Effector CD4-positive, alpha-beta T cell (primary cell): ENCODE data around the gene COL4A1.

Experiments
- DNase-seq: peaks from one replicate; pipeline ENCODE4 v3.0.0-alpha.2; 2020

The COL4A1 gene

DNA sequence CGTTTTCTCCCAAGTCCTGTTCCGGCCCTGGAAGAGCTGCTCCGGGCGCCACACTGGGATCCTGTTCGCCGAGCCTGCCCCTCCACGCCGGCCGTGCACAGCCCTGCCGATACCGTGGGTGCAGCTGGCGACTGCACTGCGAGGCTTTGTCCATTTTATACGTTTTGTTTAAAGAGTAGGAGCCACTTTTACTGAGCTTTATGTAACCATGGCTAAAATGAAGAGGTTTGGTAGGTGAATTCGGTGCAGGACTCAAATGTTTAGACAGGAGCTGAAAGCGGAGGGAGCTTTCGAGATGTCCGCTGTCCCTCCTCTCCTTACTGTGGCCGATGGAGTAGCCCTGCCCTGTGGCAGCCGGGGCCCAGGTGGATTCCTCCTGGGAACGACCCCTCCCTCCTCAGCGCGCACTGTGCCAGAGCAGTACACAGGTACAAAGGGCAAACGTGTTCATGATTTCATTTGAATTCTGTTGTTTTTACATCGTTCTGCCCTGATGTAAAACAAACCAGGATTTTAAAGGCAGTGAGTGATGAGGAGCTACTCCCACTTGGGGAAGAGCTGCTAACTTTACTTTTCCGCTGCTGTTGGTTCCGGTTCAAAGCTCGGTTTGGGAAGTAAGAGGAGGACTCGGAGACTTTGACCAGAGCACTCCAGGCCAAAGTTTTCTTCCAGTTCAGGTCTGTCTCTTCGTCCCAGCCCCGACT is 1.9 kb upstream of the COL4A1 start:
- no peak for DNase-seq

GRCh38 chr13:110307767-110308655 is 1.1 kb upstream of the COL4A1 start:
- DNase-seq: no peak

DNA sequence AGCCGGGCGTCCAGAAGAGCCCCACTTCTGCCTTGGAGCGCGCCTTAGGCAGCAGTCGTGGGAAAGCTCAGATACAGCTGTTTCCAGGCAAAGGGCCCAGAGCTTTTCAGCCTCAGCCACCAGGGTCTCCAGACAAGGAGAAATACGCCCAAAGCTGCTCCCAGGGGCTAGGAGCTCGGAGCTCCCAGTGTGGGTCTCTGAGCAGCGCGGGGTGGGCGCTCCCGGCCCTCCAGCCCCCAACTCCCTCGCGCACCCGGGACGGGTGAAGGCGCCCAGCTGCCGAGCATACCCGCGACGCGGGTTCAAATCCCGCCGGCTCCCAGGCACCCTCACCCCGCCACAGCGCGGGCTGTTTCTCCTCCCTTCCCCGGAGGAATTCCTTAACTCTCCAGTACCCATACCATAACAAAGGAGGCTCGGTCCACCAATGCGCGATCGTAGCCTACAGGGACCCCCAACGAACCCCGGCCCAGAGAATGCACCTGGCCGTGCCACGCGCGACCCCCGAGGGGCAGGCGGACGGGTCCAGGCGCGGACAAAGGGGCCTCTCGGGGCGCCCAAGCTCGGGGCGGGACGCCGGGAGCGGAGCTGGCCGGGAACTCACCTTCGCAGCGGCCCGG is 507 bp downstream of the COL4A1 start:
- DNase-seq: no peak

DNA sequence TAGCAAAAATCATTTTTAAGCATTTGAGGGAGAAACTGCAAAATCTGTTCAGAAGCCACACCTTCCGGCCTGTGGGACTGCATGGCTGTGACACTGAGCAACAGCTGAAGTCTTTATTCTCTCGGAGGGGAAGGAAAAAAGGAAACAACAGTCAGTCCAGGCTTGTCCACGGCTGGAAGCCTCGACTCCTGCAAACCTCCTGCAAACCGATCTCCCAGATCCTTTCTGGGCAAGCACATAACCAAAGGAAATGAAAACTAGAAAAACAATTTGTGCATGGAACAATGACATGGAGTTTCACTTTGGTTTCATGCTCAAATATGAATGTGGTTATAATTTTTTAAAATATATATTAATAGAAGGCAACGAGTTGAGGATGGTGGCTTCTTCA is 1.0 kb downstream of the COL4A1 start:
- DNase-seq: no peak

- DNase-seq: no peak
These were observed 1.4 kb downstream of the COL4A1 start for GRCh38 chr13:110305544-110305943.

DNA sequence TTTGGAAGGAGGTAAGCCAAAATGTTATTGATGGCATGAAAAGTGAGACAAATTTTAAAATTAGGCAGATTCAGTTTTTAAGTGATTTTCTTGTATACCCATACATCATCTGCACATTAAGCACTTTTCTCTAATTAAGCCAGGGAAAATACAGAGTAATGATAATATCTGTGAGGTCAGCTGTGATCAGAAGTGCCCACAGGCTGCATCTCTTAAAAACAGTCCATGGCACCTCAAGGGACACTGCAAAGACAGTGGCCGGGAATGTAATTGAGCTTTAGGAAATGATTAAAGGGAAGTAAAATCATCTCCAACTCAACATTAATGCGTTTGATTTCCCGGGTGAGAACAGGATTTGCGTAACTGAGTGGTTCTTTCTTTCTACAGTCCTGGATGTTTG is 2.0 kb downstream of the COL4A1 start:
- no peak for DNase-seq

DNA sequence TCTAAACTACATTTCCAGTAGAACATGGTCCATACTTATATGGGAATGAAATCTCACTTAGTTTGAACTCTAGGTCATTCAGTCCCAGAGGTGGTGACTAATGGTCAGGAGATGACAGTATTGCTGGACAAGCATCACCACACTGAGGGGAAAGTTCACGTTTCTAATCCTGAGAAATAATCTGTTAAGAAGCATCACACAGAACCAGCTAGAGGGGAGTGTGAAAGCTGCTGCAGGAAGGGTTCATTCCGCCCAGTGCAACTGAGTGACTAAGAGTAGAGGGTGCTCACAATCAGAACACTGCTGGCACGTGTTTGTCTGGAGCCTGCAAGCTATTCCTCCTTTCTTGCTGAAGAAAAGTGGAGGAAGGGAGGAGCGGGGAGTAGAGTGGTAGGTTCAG is 2.7 kb downstream of the COL4A1 start:
- no peak for DNase-seq

DNA sequence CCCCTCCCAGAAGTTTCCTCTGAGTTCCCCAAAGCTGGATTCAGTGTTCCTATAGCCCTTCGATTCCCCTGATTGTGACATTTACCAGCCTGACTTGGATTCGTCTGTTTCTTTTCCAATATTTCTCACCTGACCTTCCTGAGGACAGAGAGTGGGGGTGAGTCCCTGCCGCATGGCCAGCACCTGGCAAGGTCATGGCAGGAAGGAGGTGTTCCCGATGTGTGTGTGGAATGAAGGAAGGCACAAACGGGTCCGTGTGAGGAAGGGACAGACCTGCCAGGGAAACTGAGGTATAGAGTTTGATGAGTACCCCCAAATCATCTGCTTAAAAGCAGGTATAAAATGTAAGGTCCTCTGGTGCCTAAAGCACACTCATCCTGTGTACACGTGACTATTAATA is 3.3 kb downstream of the COL4A1 start:
- DNase-seq: no peak

- DNase-seq: no peak
These were observed 4.0 kb downstream of the COL4A1 start for GRCh38 chr13:110302997-110303396.

GRCh38 chr13:110301606-110302553 is 5.1 kb downstream of the COL4A1 start:
- no peak for DNase-seq

DNA sequence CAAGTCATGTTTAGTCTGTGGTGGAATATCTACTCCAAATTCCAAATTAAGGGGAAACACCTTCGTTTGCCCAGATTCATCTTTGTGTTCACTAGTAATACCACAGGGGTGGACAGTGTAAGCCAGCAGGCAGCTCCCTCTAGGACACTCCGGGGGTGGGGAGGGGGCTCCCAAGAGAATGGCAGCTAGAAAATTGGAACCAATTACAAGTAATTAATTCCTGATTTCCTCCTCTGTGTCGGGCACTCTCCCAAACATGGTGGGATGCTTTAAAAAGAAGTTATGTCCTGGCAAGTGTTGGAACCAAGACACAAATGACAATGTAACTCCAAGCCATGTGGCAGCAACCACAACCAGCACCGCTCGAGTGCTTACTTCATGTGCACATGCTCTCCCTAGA is 5.9 kb downstream of the COL4A1 start:
- DNase-seq: no peak

- DNase-seq: no peak
These were observed 6.7 kb downstream of the COL4A1 start for GRCh38 chr13:110300090-110300815.

GRCh38 chr13:110299283-110299840 is 7.6 kb downstream of the COL4A1 start:
- DNase-seq: no peak

- no peak for DNase-seq
These were observed 8.3 kb downstream of the COL4A1 start for GRCh38 chr13:110298505-110299282.

- no peak for DNase-seq
These were observed 9.0 kb downstream of the COL4A1 start for GRCh38 chr13:110297766-110298504.

- DNase-seq: no peak
These were observed 9.9 kb downstream of the COL4A1 start for GRCh38 chr13:110297011-110297410.

GRCh38 chr13:110294622-110295021 is 12.3 kb downstream of the COL4A1 start:
- no peak for DNase-seq

DNA sequence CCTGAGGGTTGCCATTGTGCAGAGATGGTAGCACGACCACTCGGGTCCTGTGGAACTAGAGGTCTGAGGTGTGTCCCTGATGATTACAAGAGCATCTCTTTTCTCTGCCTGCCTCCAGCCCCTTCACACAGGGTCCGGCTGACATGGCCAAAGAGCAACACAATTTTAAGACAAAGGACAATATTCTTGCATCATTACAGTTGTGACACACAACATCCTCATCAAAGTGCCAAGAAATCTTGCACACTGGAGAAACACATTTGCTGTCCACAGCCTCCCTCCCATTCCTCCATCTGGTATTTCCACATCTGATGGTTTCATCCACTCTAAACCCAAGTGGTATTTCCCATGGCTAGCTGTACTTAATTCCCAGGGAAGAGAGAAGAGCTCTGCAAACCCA is 12.8 kb downstream of the COL4A1 start:
- DNase-seq: no peak

DNA sequence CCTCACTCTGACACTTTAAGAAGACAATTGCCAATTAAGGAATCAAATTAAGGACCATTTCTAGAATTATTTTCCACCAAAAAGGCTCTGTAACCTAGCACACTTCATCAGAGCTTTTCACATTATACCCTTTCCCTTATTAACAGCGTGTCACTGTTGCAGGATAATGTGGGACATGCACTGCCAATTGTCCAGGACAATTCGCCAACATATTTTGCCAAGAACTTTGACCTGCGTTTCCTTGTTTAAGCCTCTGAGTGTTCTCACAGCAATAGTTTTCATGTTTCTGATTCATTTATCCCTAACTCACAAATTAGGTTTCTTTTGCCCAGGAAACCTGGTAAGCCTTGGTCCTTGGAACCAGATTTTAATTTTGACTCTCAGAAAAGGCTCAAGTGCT is 13.3 kb downstream of the COL4A1 start:
- DNase-seq: no peak

GRCh38 chr13:110293037-110293436 is 13.9 kb downstream of the COL4A1 start:
- DNase-seq: no peak
